ENCODE measurements around the gene CNOT4.
"Not testable (repeated sequence)": the region's sequence is repeated elsewhere in the genome, so short reads cannot be mapped to it uniquely, and the experiment has no call there.

The CNOT4 gene

DNA sequence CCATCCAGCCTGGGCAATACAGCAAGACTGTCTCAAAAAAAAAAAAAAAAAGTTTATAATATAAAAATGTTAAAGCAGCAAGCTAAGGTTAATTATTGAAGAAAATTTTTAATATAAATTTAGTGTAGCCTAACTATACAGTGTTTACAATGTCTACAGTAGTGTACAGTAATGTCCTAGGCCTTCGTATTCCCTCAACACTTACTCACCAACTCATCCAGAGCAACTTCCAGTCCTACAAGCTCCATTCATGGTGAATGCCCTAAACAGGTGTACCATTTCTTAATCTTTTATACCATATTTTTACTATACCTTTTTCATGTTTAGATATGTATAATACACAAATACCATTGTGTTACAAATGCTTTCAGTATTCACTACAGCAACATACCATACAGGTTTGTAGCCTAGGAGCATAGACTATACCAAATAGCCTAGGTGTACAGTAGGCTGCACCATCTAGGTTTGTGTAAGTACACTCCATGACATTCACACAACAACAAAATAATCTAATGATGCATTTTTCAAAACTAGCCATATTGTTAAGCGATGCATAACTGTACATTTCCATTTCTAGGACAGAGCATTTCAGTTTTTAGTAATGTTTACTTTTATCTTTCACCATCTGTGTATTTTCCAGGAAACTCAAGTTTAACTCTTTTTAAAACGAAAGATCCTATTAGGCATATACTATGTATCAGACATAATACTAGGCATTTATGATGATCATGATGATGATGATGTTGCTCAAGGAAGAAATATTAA is 43.3 kb downstream of the CNOT4 start:
- H3K27ac ChIP-seq, result no peak overlapping the region
- no peak overlapping the region for H3K4me3 ChIP-seq

DNA sequence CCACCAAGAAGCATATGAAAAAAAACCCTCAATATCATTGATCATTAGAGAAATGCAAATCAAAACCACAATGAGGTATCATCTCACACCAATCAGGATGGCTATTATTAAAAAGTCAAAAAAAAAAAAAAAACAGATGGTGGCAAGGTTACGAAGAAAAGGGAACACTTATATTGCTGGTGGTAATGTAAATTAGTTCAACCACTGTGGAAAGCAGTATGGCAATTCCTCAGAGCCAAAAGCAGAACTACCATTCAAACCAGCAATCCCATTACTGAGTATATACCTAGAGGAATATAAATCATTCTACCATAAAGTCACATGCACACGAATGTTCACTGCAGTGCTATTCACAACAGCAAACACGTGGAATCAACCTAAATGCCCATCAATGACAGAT is 46.0 kb downstream of the CNOT4 start:
- Histone ChIP-seq H3K4me3 (no peak overlapping the region), H3K27ac (no peak overlapping the region)

DNA sequence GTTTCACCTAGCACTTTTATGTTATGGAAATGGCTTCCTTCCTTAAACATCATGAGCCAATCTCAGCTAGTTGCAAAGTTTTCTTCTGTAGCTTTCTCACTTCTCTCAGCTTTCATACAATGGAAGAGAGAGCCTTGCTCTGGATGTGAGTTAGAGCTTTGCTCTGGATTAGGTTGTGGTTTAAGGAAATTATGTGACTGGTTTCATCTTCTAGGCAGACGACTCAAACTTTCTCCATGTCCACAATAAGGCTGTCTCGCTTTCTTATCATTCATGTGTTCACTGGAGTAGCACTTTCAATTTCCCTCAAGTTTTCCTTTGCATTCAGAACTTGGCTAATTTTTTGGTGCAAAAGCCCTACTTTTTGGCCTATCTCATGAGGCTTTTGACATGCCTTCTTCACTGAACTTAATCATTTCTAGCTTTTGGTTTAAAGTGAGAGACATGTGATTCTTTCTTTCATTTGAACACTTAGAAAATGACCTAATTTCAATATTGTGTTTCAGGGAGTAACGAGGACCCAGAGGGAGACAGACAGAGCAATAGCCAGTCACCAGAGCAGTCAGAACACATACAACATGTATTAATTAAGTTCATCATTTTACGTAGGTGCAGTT is 49.8 kb downstream of the CNOT4 start:
- no peak overlapping the region for H3K27ac ChIP-seq
- H3K4me3 ChIP-seq, result no peak overlapping the region

DNA sequence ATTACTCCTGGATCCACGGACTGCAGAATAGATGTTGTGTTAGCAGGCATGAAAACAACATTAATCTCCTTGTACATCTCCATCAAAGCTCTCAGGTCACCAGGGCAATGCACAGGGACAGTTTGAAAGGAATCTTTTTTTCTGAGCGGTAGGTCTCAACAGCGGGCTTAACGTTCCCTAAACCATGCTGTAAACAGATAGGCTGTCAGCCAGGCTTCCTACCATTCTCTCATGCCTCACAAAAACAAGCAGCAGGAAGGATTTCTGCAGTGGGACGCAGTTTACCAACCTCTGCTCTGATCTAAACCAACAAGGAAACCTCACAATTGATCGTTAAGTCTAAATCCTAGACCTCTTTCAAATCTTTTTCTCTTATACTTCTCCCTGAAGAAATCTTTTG is 50.8 kb downstream of the CNOT4 start:
- H3K27ac ChIP-seq, result no peak overlapping the region
- no peak overlapping the region for H3K4me3 ChIP-seq

DNA sequence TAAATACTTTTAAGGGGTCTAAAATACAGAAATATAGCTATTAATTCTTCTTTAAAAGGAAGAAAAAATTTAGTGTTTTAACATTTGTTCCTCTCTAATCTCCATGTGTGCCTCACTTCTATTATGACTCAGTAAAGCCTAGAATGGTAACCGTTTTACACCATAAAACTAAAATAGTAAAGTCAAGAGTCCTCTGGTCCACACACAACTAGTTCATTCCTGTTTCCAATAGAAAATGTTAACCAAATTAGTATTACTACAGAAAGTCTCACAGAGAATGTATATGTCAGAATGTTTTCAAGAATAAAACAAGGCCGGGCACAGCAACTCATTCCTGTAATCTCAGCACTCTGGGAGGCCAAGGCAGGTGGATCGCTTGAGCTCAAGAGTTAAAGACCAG is 55.8 kb downstream of the CNOT4 start:
- Histone ChIP-seq H3K4me3 (no peak overlapping the region), H3K27ac (no peak overlapping the region)

DNA sequence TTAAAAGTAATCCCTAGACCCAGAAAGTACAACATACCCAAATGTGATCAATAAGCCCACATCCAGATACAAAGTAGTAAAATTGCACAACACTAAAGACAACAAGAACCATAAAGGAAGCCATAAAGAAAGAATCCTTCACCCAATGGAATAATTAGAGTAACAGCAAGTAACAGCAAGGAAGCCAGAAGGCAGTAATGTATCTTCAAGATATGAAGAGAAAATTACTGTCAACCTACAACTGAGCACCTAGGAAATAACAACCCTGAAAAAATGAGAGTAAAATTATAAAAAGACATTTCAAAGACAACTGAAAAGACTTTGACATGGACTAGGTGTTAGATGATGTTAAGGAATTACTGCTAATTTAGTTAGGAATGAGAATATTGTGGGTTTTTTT is 60.5 kb downstream of the CNOT4 start:
- H3K27ac ChIP-seq, result no peak overlapping the region
- no peak overlapping the region for H3K4me3 ChIP-seq

DNA sequence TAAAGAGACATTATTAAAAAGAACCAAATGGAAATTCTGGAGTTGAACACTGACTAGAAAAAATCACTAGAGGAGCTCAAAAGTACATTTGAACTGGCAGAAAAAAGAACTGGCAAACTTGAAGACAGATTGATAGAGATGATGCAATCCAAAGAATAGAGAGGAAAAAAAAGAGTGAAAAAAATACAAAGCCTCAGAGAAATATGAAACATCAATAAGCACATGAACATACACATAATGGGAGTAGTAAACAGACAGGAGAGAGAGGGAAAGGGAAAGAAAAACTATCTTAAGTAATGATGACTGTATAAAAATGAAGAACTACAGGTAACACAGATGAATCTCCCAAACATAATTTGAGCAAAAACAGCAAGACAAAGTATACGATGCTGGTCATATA is 61.1 kb downstream of the CNOT4 start:
- H3K27ac ChIP-seq, result no peak overlapping the region
- H3K4me3 ChIP-seq, result no peak overlapping the region

DNA sequence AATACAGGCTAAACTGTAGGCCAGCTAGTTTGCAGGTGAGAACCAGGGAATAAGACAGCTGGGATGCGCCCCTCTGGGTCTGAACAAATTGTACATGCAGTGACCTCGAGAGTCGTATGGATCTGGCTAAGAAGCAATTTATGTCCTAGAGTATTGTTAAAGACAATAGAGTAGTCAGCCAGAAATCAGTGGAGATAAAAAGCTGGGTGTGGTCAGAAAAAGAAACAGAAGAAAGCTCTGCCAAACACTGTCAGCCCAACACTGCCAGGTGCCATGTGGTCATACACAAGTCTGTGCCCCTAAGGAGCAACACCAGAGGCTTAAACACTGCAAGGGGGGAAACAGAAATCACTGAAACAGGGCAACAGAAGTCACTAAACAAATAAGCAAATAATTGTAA is 62.2 kb downstream of the CNOT4 start:
- Histone ChIP-seq H3K27ac (no peak overlapping the region), H3K4me3 (no peak overlapping the region)

DNA sequence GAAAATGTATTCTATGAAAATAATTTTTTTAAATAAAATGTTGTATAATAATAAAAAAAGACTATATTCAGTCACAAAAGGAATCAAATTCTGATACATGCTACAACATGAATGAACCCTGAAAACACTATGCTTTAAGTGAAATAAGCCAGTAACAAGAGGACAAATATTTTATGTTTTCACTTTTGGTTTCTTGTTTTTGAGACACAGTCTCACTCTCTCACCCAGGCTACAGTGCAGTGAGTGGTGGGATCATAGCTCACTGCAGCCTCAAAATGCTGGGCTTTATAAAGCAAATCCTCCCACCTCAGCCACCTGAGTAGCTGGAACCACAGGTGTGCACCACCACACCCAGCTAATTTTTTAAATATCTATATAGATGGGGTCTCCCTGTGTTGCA is 64.2 kb downstream of the CNOT4 start:
- H3K4me3 ChIP-seq, result no peak overlapping the region
- H3K27ac ChIP-seq, result no peak overlapping the region

DNA sequence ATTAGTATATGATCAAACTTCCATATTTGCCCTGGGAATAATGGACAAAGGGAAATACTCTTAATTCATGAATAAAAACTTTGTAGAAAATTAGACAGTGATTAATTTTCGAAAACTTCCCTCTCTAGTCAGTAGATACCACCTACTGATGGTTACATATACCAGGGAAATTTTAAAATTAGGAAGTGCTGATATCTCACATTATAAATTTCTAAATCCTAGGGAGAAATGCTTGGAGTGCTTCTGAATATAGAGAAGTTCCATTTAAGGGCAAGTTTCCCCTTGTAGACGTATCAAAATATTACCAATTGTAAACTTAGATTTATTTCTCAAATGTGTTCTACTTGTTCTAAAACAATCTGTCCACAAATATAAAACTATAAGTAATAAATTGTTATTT is 64.6 kb downstream of the CNOT4 start:
- not testable (repeated sequence) for H3K4me3 ChIP-seq, H3K27ac ChIP-seq

DNA sequence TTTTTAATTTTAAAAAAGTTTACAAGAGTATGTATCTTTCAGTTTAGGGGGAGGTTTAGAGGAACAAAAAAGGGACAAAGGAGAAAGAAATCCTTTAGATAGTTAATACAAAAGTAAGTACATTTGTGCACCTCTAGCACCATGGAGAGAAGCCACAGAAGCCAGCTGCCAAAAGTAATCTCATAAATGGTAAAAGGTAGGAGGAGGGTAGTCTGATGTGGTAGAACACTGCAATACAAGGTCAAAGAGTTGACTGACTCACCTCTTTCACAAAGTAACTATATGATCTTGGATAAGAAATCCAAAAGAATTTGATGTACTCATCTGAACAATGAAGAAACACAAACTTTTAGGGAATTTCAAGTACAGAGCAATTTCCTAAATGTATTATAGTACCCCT is 68.1 kb downstream of the CNOT4 start:
- Histone ChIP-seq H3K27ac (no peak overlapping the region), H3K4me3 (no peak overlapping the region)

DNA sequence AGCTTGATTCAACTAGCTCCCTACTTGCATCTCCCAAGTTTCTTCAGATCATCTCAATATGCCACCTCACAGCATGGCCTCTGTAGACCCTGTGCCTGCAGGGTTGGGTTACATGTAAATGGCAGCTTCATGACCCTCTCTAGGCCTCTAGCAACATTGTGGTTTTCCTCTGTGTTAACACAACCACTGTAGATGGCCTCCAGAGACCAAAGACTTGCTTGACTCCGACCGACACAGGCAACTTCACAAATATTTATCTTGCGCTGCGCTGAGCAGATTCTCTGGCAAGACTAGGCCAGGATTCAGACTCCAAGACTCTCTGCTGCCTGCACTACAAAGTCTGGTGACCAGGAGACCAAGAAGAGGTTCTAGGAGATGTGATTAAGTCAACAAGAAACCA is 75.9 kb downstream of the CNOT4 start:
- Histone ChIP-seq H3K27ac (no peak overlapping the region), H3K4me3 (no peak overlapping the region)

DNA sequence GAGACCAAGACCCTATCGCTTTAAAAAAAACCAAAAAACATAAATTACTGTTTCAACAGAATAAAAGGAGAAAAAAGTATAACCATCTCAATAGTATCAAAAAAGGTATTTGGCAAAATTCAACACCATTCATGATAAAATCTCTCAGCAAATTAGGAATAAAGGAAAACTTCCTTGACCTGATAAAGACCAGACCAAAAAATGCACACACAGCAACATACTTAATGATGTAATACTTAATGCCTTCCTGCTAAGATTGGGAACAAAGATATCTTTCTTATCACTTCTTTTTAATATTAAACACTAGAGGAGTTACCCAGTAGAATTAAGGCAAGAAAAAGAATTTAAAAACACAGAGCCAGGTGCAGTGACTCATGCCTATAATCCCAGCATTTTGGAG is 79.3 kb downstream of the CNOT4 start:
- H3K4me3 ChIP-seq, result no peak overlapping the region
- H3K27ac ChIP-seq, result no peak overlapping the region

DNA sequence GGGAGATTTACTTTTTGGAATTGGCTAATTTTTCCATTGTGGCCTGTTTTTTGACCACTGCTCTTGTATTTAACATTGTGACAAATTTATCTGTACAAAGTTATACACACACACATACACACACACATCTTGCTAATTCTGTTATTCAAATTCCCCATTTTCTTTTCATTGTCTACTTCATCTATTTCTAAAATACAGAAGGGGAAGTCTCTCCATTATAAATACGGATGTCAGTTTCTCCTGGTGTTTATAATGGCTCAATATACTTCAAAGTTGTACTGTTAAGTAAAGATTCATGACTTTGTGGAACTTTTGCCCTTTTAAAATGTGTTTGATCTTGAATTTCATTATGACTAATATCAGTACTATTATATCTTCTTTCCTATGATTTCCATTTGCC is 81.0 kb downstream of the CNOT4 start:
- Histone ChIP-seq H3K4me3 (no peak overlapping the region), H3K27ac (no peak overlapping the region)

DNA sequence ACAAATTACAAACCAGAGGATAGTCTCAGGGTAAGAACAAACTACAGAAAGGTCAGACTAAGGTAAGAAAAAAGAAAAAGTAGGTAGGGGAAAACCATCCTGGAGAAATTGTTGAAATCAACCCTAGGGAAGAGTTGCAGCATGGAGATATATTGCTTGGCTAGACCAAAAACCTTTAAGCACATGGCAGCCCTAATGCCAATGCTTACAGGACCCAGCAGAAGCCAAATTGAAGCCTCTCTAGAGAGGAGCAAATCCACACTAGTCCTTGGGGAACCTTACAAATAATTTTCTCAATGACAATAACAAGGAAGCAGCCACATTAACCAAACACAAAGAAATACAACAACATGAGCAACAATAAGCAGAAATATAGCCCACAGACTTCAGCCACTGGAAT is 81.9 kb downstream of the CNOT4 start:
- no peak overlapping the region for H3K27ac ChIP-seq
- H3K4me3 ChIP-seq, result no peak overlapping the region

DNA sequence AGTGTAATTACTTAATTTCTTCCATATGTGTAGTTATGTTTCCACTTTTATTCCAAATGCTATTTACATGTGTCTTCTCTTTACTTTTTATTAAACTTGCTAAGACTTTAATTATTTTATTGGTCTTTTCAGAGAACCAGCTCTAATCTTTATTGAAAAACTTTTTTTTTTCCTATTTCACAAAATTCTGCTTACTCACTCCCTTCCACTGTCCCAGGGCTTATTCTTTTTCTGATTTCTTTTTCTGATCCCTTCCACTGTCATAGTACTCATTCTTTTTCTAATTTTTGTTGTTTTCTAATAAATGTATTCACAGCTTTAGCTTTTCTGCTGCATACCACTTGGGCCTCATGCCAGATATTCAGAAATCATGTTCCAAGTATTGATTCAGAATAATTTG is 82.7 kb downstream of the CNOT4 start:
- H3K4me3 ChIP-seq, result no peak overlapping the region
- H3K27ac ChIP-seq, result no peak overlapping the region

DNA sequence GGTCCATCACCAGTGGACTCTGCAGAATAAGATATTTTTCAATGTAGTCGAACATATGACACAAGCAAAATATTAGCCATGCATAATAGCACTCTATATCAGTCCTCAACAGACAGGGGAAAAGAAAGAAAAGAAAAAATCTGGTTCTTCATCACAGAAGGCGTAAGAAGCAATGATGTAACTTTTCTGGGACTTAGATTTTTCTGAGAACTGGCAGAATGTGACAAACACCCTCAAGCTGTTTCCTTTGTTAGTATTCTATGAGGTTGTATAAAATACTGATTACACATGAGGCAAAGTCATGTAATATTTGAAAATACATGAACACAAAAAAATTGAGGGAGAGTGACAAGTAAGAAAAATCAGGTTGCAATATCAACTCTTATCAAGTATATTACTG is 84.9 kb downstream of the CNOT4 start:
- no peak overlapping the region for H3K27ac ChIP-seq

DNA sequence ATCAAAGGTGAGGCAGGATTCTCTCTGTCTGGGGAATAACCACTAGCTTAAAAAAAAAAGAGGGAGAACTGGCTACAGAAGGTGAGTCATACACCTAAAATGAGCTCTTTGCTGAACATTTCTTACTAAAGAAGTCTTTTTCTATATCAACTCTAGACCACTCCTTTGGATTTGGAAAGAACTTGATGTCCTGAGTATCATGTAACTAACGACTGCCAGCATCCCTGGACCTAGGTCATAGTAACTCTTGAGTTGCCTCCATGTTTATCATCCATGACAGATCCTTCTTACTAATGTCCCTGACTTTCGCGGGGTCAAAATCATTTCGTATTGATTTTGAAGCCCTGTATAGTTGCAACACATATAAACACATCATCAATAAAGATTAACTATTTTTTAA is 89.1 kb downstream of the CNOT4 start:
- H3K27ac ChIP-seq, result no peak overlapping the region
- no peak overlapping the region for H3K4me3 ChIP-seq

More for the DNA sequence above, 84.9 kb downstream of the CNOT4 start:
- H3K4me3 ChIP-seq, result no peak overlapping the region

DNA sequence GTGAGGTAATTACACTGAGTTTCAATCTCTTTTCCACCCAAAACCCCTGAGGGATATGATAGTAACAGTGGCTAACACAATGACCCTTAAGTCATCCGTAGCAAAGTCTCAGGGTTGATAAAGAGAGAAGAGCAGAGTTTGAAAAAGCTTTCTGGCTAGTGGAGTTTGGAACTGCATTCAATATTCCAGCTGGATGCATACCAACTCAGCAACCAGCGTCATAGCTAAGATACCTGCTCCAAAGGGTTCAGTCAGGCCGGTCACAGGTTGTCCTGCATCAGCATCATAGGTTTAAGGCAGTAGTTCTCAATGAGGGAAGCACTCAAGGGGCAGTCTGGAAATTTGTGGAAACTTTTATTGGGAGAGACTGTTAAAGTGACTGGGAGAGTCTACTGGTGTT is 93.5 kb downstream of the CNOT4 start:
- H3K27ac ChIP-seq, result no peak overlapping the region
- H3K4me3 ChIP-seq, result no peak overlapping the region

DNA sequence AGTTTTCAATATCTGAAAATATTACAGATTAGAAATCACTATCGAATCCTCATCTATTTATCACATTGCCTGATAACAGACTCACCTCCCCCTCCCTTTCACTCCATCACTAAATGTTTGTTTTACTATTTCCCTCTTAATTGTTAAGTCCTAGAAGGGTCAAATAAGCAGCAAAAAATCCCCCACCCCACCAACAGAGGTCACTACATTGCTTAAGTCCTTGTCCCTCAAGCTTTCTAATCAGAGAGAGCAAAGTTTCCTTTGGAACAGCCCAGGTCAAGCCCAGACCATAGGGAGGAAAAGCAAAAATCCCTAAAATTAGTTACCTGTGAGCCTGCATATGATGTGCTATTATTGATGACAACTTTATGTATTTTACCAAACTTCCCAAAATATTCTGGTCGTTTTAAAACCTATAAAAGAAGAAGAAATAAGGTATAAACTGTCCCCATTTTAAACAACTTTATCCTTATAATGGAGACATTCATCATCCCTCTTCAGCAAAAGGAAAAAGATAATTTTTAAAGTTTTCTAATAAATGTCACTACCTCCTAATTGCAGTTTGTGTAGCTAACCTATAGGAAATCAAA is 95.0 kb downstream of the CNOT4 start:
- no peak overlapping the region for H3K4me3 ChIP-seq
- H3K27ac ChIP-seq, result no peak overlapping the region

DNA sequence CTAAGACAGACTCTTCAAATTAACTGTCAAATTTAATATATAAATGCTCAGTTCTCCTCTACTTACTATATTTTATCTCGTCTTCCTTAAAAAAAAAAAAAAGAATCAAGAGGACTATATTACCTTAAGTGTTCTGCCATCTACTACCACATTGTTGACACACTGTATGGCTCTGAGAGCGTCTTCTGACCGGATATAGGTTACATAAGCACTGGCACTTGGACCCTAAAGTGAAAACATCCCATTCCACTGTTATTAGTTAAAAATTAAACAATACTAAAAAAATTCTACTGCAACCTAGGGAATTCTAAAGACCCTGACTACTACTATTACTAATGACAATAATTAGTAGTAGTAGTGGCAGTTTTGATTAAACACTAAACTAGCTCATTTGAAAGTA is 95.7 kb downstream of the CNOT4 start:
- no peak overlapping the region for H3K4me3 ChIP-seq
- H3K27ac ChIP-seq, result no peak overlapping the region

DNA sequence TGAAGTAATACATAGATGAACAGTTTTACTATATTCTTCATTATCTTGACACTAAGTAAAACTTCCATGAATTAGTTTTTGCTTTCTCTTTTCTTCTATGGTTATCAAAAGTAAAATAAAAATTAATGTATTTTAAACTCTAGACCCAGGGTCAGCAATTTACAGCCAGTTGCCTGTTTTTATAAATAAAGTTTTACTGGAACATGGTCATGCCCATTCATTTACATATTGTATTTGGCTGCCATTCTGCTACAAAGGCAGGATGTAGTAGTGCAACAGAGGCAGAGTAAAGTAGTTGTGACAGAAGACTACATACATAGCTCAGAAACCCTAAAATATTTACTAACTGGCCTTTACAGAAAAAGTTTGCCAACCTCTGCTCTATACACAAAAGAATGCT is 98.8 kb downstream of the CNOT4 start:
- no peak overlapping the region for H3K27ac ChIP-seq
- H3K4me3 ChIP-seq, result no peak overlapping the region

Measured in skin epidermis (tissue), 12 donors.